Small intestine (tissue), 7 donors: Measurements from ENCODE around the gene ASMTL. TPM values are rescaled to one million over a fixed set of nuclear protein-coding genes. Genes with fewer than 3 reads are reported as not detected.
A peak's percentile ranks its signal among the peaks of the same experiment; 100 is the strongest.

Source experiments
- DNase-seq, 2 donors: peaks; one replicate each; pipeline versions ENCODE4 v3.0.0 to v3.0.0-alpha.2; 2013
- FAIRE-seq: peaks from 2 replicates; lab custom pipeline; 2012; peaks lifted over from hg19 to GRCh38; lab: Jason Lieb, UNC
- H3K27ac ChIP-seq, 3 donors: one replicate each; pipeline ENCODE4 v1.5.1; 2013; ENCODE audit warnings: low read length in 2 of 3, mild to moderate bottlenecking in 2 of 3, control low read depth in 1 of 3, inconsistent platforms in 1 of 3, low read depth in 1 of 3, moderate library complexity in 1 of 3
- H3K27me3 ChIP-seq, 3 donors: one replicate each; pipeline ENCODE4 v1.6.1; 2013; ENCODE audit warnings: low read length in 3 of 3, inconsistent platforms in 1 of 3; ENCODE audit not compliant: control insufficient read depth in 3 of 3, insufficient read depth in 3 of 3
- H3K36me3 ChIP-seq, 3 donors: one replicate each; pipeline ENCODE4 v1.6.1; 2013; ENCODE audit warnings: low read length in 3 of 3, inconsistent platforms in 1 of 3, low read depth in 1 of 3, mild to moderate bottlenecking in 1 of 3, moderate library complexity in 1 of 3; ENCODE audit not compliant: control insufficient read depth in 3 of 3, insufficient read depth in 2 of 3
- H3K4me1 ChIP-seq, 3 donors: one replicate each; pipeline ENCODE4 v1.6.1; 2013; ENCODE audit warnings: low read length in 2 of 3, inconsistent platforms in 1 of 3, low read depth in 1 of 3, mild to moderate bottlenecking in 1 of 3, moderate library complexity in 1 of 3; ENCODE audit not compliant: control insufficient read depth in 3 of 3, insufficient read depth in 2 of 3
- H3K4me3 ChIP-seq, 3 donors: one replicate each; pipeline ENCODE4 v1.5.1; 2013; ENCODE audit warnings: low read length in 3 of 3, control low read depth in 1 of 3, inconsistent platforms in 1 of 3, low read depth in 1 of 3, mild to moderate bottlenecking in 1 of 3, moderate library complexity in 1 of 3
- H3K9me3 ChIP-seq, 2 donors: one replicate each; pipeline ENCODE4 v1.6.1; 2013; ENCODE audit warnings: low read depth in 1 of 2, low read length in 1 of 2; ENCODE audit not compliant: control insufficient read depth in 2 of 2, insufficient read depth in 1 of 2
- WGBS, 3 donors: extraction: QIAGEN DNeasy Blood & Tissue Kit; methylation state at CpG; one replicate each; pipeline ENCODE4 v1.1.7; 2013; 5-methylcytosine and 5-hydroxymethylcytosine counted together
- polyA plus RNA-seq, 4 donors: library from polyadenylated mRNA; stranded (reverse) in 3 of 4; unstranded in 1 of 4; fragments of 200-250 nt in 3 of 4; fragments of 120-200 nt in 1 of 4; gene quantifications; one replicate each; pipeline versions ENCODE4 v1.2.1 to v1.2.3, GENCODE V29; 2013
- donor health status: healthy with polysubstance abuse.
- donor health status: control.
- donor health status: control.
- donor health status: Bipolar disorder and iron deficiency.
- donor health status: healthy.

The ASMTL gene
- polyA plus RNA-seq, 4 donors = 10.1 to 24.8 (median 17.3) TPM

- Histone ChIP-seq H3K27ac (no peak overlapping the region), H3K27me3 (no peaks in the 10 kb centered on the region), H3K4me3 (no peak overlapping the region), H3K4me1 (peaks cover 0 to 6% (median 0%) of the 10 kb centered on the region in 3 donors), H3K36me3 (peaks cover 0 to 44% (median 0%) of the 10 kb centered on the region in 3 donors), H3K9me3 (no peaks in the 10 kb centered on the region)
- FAIRE-seq (no peak), DNase-seq (no peak)
- WGBS, 3 donors = 97 to 98% (median 98%) methylated on average over 5 of the region's 5 CpGs
Observed at GRCh38 chrX:1395646-1396216, 57.0 kb downstream of the ASMTL start.

GRCh38 chrX:1394731-1395501 is 57.8 kb downstream of the ASMTL start:
- 88 to 98% (median 93%) methylated on average over 19 to 22 of the region's 22 CpGs for WGBS, 3 donors
- FAIRE-seq (no peak), DNase-seq (peak in 1 of 2 donors; percentile 1)

GRCh38 chrX:1393871-1394615 is 58.7 kb downstream of the ASMTL start:
- no peaks in the 10 kb centered on the region for H3K9me3 ChIP-seq
- H3K4me3 ChIP-seq = no peak overlapping the region
- WGBS, 3 donors = 66 to 72% (median 68%) methylated on average over 16 of the region's 16 CpGs
- FAIRE-seq = no peak
- H3K27ac ChIP-seq = no peak overlapping the region
- no peaks in the 10 kb centered on the region for H3K27me3 ChIP-seq
- peaks cover 2 to 53% (median 9%) of the 10 kb centered on the region in 3 donors for H3K36me3 ChIP-seq
- no peak for DNase-seq
- peaks cover 0 to 10% (median 0%) of the 10 kb centered on the region in 3 donors for H3K4me1 ChIP-seq

More at GRCh38 chrX:1394731-1395501, 57.8 kb downstream of the ASMTL start:
- Histone ChIP-seq H3K4me3 (no peak overlapping the region), H3K27me3 (no peaks in the 10 kb centered on the region), H3K9me3 (no peaks in the 10 kb centered on the region), H3K27ac (no peak overlapping the region), H3K4me1 (peaks cover 0 to 10% (median 0%) of the 10 kb centered on the region in 3 donors), H3K36me3 (peaks cover 1 to 46% (median 3%) of the 10 kb centered on the region in 3 donors)

- DNase-seq = peak; percentile 81 to 93
- no peaks in the 10 kb centered on the region for H3K9me3 ChIP-seq
- WGBS, 3 donors = 0% methylated on average over 24 to 69 of the region's 76 CpGs
- FAIRE-seq = no peak
- peak overlapping the region; percentile 54 to 75 (median 60) for H3K4me3 ChIP-seq
- no peaks in the 10 kb centered on the region for H3K27me3 ChIP-seq
- peak overlapping the region; percentile 88 to 100 (median 97) for H3K27ac ChIP-seq
- peaks cover 0 to 10% (median 0%) of the 10 kb centered on the region in 3 donors for H3K4me1 ChIP-seq
- peaks cover 12 to 57% (median 22%) of the 10 kb centered on the region in 3 donors for H3K36me3 ChIP-seq
Observed at GRCh38 chrX:1392376-1393068, 60.2 kb downstream of the ASMTL start.

GRCh38 chrX:1391707-1392375 is 60.9 kb downstream of the ASMTL start, which contains the start of gene SLC25A6:
TSS of gene SLC25A6 (minus strand) at chrX:1392113. CDS start at chrX:1392009, 104 bp downstream.
- H3K27ac ChIP-seq = peak within 1 kb of the TSS; percentile 88 to 100 (median 99)
- H3K9me3 ChIP-seq = no peaks in the 10 kb centered on the region
- peak within 1 kb of the TSS; percentile 80 to 99 (median 91) for H3K4me3 ChIP-seq
- WGBS, 3 donors = 1% methylated on average over 61 to 90 of the region's 90 CpGs
- no peak for FAIRE-seq
- peak; percentile 98 to 99 for DNase-seq
- peaks cover 0 to 10% (median 0%) of the 10 kb centered on the region in 3 donors for H3K4me1 ChIP-seq
- H3K27me3 ChIP-seq = no peaks in the 10 kb centered on the region
- peaks cover 18 to 58% (median 28%) of the 10 kb centered on the region in 3 donors for H3K36me3 ChIP-seq

- 0 to 1% (median 1%) methylated on average over 16 to 19 of the region's 19 CpGs for WGBS, 3 donors
- peaks cover 21 to 58% (median 33%) of the 10 kb centered on the region in 3 donors for H3K36me3 ChIP-seq
- H3K4me1 ChIP-seq = peaks cover 0 to 10% (median 0%) of the 10 kb centered on the region in 3 donors
- DNase-seq (peak in 1 of 2 donors; percentile 96), FAIRE-seq (no peak)
- H3K27ac ChIP-seq = peak overlapping the region; percentile 51 to 100 (median 55)
- peak overlapping the region; percentile 74 to 99 (median 80) for H3K4me3 ChIP-seq
- H3K27me3 ChIP-seq = no peaks in the 10 kb centered on the region
- H3K9me3 ChIP-seq = peaks cover 0 to 5% of the 10 kb centered on the region in 2 donors
Observed at GRCh38 chrX:1391370-1391706, 61.4 kb downstream of the ASMTL start.

- WGBS, 3 donors = 20 to 45% (median 27%) methylated on average over 30 of the region's 30 CpGs
- Histone ChIP-seq H3K4me1 (peaks cover 0 to 10% (median 0%) of the 10 kb centered on the region in 3 donors), H3K27ac (peak overlapping the region; percentile 51 to 100 (median 55)), H3K9me3 (peaks cover 0 to 5% of the 10 kb centered on the region in 2 donors), H3K36me3 (peaks cover 21 to 63% (median 39%) of the 10 kb centered on the region in 3 donors), H3K4me3 (peak overlapping the region; percentile 74 to 99 (median 80)), H3K27me3 (no peaks in the 10 kb centered on the region)
- DNase-seq = peak in 1 of 2 donors; percentile 1
- no peak for FAIRE-seq
Observed at GRCh38 chrX:1390621-1391369, 61.9 kb downstream of the ASMTL start.
